ENCODE results near the gene CPXM1. TPM values are rescaled to one million over a fixed set of nuclear protein-coding genes. Genes with fewer than 3 reads are reported as not detected.
A peak's percentile ranks its signal among the peaks of the same experiment; 100 is the strongest.

The CPXM1 gene
- total RNA-seq, 6 donors from 2014 or later, result 0.15 to 13.0 (median 0.55) TPM; not detected in 1

GRCh38 chr20:2751347-2751877 is 49.0 kb downstream of the CPXM1 start:
- TF ChIP-seq POLR2A (IDR thresholded peaks at IDR 0.05) (no peak), CTCF (IDR thresholded peaks at IDR 0.05) (peak in 1 of 6 experiments; percentile 0)
- peak overlapping the region; percentile 17 to 63 (median 30) for H3K27ac ChIP-seq

GRCh38 chr20:2750491-2751251 is 49.8 kb downstream of the CPXM1 start:
- Histone ChIP-seq H3K4me1 (peaks cover 23 to 36% (median 31%) of the 10 kb centered on the region in 4 donors), H3K27me3 (peaks cover 0 to 14% (median 1%) of the 10 kb centered on the region in 4 donors), H3K4me3 (peak overlapping the region in 3 of 4 donors; percentile 44 to 56 (median 54)), H3K9me3 (no peaks in the 10 kb centered on the region), H3K36me3 (no peaks in the 10 kb centered on the region), H3K27ac (no peak overlapping the region)
- TF ChIP-seq CTCF (IDR thresholded peaks at IDR 0.05) (peak in 1 of 6 experiments; percentile 15), POLR2AphosphoS5 (IDR thresholded peaks at IDR 0.05) (no peak)
- DNase-seq (peak; percentile 64 to 74), ATAC-seq (ENCODE audit: low FRiP score in 2 of 2) (peak; percentile 68 to 74)
- 3 to 8% methylated on average over 27 to 34 of the region's 34 CpGs for WGBS, 2 donors

More at GRCh38 chr20:2751347-2751877, 49.0 kb downstream of the CPXM1 start:
- ATAC-seq (ENCODE audit: low FRiP score in 2 of 2) (peak in 1 of 2 donors; percentile 9), DNase-seq (no peak)
- Histone ChIP-seq H3K4me3 (peak overlapping the region; percentile 14 to 56 (median 49)), H3K27me3 (peaks cover 0 to 14% (median 1%) of the 10 kb centered on the region in 4 donors), H3K4me1 (peaks cover 23 to 36% (median 31%) of the 10 kb centered on the region in 4 donors), H3K36me3 (no peaks in the 10 kb centered on the region), H3K9me3 (no peaks in the 10 kb centered on the region)
- WGBS, 2 donors, result 0 to 3% methylated on average over 7 to 18 of the region's 26 CpGs

- no peak overlapping the region for H3K27ac ChIP-seq
Measured at GRCh38 chr20:2749951-2750490, 50.4 kb downstream of the CPXM1 start.

GRCh38 chr20:2749343-2749950 is 51.0 kb downstream of the CPXM1 start:
- TF ChIP-seq POLR2AphosphoS5 (IDR thresholded peaks at IDR 0.05) (no peak), POLR2A (IDR thresholded peaks at IDR 0.05) (no peak), CTCF (IDR thresholded peaks at IDR 0.05) (no peak), EP300 (IDR thresholded peaks at IDR 0.05) (no peak)
- H3K4me3 ChIP-seq, result no peak overlapping the region
- no peaks in the 10 kb centered on the region for H3K36me3 ChIP-seq
- peak in 1 of 2 donors; percentile 87 for DNase-seq
- H3K4me1 ChIP-seq, result peaks cover 23 to 36% (median 31%) of the 10 kb centered on the region in 4 donors
- ATAC-seq (ENCODE audit: low FRiP score in 2 of 2), result no peak
- H3K27me3 ChIP-seq, result peaks cover 0 to 14% (median 1%) of the 10 kb centered on the region in 4 donors
- H3K27ac ChIP-seq, result no peak overlapping the region
- no peaks in the 10 kb centered on the region for H3K9me3 ChIP-seq
- WGBS, 2 donors, result 60 to 61% methylated on average over 1 to 44 of the region's 49 CpGs

More at GRCh38 chr20:2749951-2750490, 50.4 kb downstream of the CPXM1 start:
- ATAC-seq (ENCODE audit: low FRiP score in 2 of 2) (no peak), DNase-seq (no peak)
- TF ChIP-seq POLR2A (IDR thresholded peaks at IDR 0.05) (no peak), EP300 (IDR thresholded peaks at IDR 0.05) (no peak), POLR2AphosphoS5 (IDR thresholded peaks at IDR 0.05) (no peak), CTCF (IDR thresholded peaks at IDR 0.05) (no peak)
- Histone ChIP-seq H3K9me3 (no peaks in the 10 kb centered on the region), H3K4me3 (no peak overlapping the region), H3K27me3 (peaks cover 0 to 14% (median 1%) of the 10 kb centered on the region in 4 donors), H3K4me1 (peaks cover 23 to 36% (median 31%) of the 10 kb centered on the region in 4 donors), H3K36me3 (no peaks in the 10 kb centered on the region)
- WGBS, 2 donors, result 39 to 41% methylated on average over 22 to 30 of the region's 30 CpGs

Data from upper lobe of left lung (tissue), 6 donors.